IMR-90 (cell line): ENCODE measurements around the gene FCMR.

Experiments used
- CEBPB ChIP-seq: IDR thresholded peaks from 2 replicates; pipeline ENCODE4 v1.6.1; 2012; ENCODE audit warnings: low read depth, low read length, improper control_type of control experiment
- FOS ChIP-seq: fragments of 150-350 bp; IDR thresholded peaks from 2 replicates; pipeline ENCODE4 v1.6.1; 2016; ENCODE audit warnings: low read depth, low read length
- POLR2A ChIP-seq: IDR thresholded peaks from 2 replicates; pipeline ENCODE4 v1.6.1; 2012; ENCODE audit warnings: mild to moderate bottlenecking, low read depth, low read length
- RFX5 ChIP-seq: IDR thresholded peaks from 2 replicates; pipeline ENCODE4 v1.8.0; 2012; ENCODE audit warnings: low read depth, mild to moderate bottlenecking, low read length, moderate library complexity
- TF ChIP-seq, protein P1 (sequence below): conservative IDR thresholded peaks from 2 replicates; pipeline ENCODE4 v1.5.1; 2012; ENCODE audit warnings: mild to moderate bottlenecking, low read depth, low read length, improper control_type of control experiment

DNA sequence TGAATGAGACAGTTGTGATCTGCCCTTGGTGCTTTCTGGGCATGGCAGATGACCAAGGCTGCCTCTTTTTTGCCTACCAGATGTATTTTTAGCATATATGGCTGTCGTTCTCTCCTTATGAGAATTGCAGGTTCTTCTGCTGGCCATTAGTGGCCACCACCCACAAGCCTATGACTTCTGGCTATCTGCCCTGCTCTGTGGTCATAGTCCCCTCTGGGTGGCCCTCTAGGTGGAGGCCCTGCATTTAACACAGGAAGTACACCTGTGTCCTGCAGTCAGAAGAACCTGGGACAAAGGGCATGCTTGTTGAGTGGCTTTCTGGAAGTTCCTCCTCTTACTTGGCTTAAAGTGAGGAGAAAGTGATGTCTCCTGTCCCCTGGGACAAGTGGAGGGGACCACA, 42.0 kb upstream of the FCMR start:
- TF ChIP-seq, protein P1, sequence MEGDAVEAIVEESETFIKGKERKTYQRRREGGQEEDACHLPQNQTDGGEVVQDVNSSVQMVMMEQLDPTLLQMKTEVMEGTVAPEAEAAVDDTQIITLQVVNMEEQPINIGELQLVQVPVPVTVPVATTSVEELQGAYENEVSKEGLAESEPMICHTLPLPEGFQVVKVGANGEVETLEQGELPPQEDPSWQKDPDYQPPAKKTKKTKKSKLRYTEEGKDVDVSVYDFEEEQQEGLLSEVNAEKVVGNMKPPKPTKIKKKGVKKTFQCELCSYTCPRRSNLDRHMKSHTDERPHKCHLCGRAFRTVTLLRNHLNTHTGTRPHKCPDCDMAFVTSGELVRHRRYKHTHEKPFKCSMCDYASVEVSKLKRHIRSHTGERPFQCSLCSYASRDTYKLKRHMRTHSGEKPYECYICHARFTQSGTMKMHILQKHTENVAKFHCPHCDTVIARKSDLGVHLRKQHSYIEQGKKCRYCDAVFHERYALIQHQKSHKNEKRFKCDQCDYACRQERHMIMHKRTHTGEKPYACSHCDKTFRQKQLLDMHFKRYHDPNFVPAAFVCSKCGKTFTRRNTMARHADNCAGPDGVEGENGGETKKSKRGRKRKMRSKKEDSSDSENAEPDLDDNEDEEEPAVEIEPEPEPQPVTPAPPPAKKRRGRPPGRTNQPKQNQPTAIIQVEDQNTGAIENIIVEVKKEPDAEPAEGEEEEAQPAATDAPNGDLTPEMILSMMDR = no peak
- no peak for TF ChIP-seq POLR2A
- TF ChIP-seq FOS = no peak
- no peak for TF ChIP-seq CEBPB
- no peak for TF ChIP-seq RFX5
